HepG2 (cell line): ENCODE results near the gene ABHD17B. TPM values are rescaled to one million over a fixed set of nuclear protein-coding genes. Genes with fewer than 3 reads are reported as not detected.

ENCODE experiments used
- polyA plus RNA-seq, 8 experiments: library from polyadenylated mRNA; depleted of rRNA in 3 of 8; stranded (reverse) in 7 of 8; unstranded in 1 of 8; fragments of >200 nt; fragmentation: Illumina TruSeq in 4 of 8; extraction: Trizol in 4 of 8; gene quantifications; 2 replicates each; pipeline versions ENCODE4 v1.2.1 to v1.2.3, GENCODE V29; 2011 to 2016; ENCODE audit warnings: low read depth in 4 of 8, missing spikeins in 1 of 8, mixed read lengths in 1 of 8; ENCODE audit not compliant: insufficient read depth in 1 of 8
- small RNA-seq, 3 experiments: library from RNA; depleted of rRNA; stranded (forward); fragments of <200 nt; gene quantifications; one replicate each; pipeline ENCODE3, GENCODE V24; 2012; ENCODE audit warnings: low read depth in 2 of 3, low replicate concordance in 1 of 3; ENCODE audit not compliant: insufficient read length in 3 of 3, insufficient read depth in 2 of 3
- total RNA-seq, 5 experiments: library from RNA; depleted of rRNA; stranded (reverse); fragments of >200 nt; fragmentation: Illumina TruSeq; extraction: Trizol; gene quantifications; 2 replicates each; pipeline ENCODE4 v1.2.3, GENCODE V29; 2016; ENCODE audit warnings: low read depth in 1 of 5

ABHD17B gene
- total and polyA plus RNA-seq, 2 of the 13 experiments (the other 11 are each of a cell fraction or from before 2014, with no cell fraction given), result 11.3 to 22.0 TPM

Small RNA genes lying within 50 kb of the gene (small RNA-seq; reads per million reads assigned to genes)
- gene RF00019, result 0 reads per million in 3 experiments

Other genes with a start within 250 kb of the ABHD17B start
- 52.7 and 94.3 TPM in 2 replicates for gene CEMIP2, start 142.7 kb downstream of the ABHD17B start, total RNA-seq (2016; rRNA removed; fragmentation: Illumina TruSeq; extraction: Trizol)
- gene CEMIP2, start 142.7 kb downstream of the ABHD17B start, polyA plus RNA-seq (2011; rRNA removed), result 107 and 128 TPM in 2 replicates
- 9.9 and 10.1 TPM in 2 replicates for gene C9orf85, start 446 bp upstream of the ABHD17B start, total RNA-seq (2016; rRNA removed; fragmentation: Illumina TruSeq; extraction: Trizol)
- gene C9orf85, start 446 bp upstream of the ABHD17B start, polyA plus RNA-seq (2011; rRNA removed), result 11.3 and 13.9 TPM in 2 replicates
- gene C9orf57, start 149.4 kb upstream of the ABHD17B start, total RNA-seq (2016; rRNA removed; fragmentation: Illumina TruSeq; extraction: Trizol), result not detected in 2 replicates
- 0.09 and 0.27 TPM in 2 replicates for gene C9orf57, start 149.4 kb upstream of the ABHD17B start, polyA plus RNA-seq (2011; rRNA removed)
- gene GDA, start 238.2 kb upstream of the ABHD17B start, total RNA-seq (2016; rRNA removed; fragmentation: Illumina TruSeq; extraction: Trizol), result 0.15 and 0.21 TPM in 2 replicates
- gene GDA, start 238.2 kb upstream of the ABHD17B start, polyA plus RNA-seq (2011; rRNA removed), result 0.99 and 1.5 TPM in 2 replicates